ENCODE results near the gene MPND. TPM values are rescaled to one million over a fixed set of nuclear protein-coding genes. Genes with fewer than 3 reads are reported as not detected.

The MPND gene
- total RNA-seq, 1 experiment from 2014 or later: 22.6 TPM

DNA sequence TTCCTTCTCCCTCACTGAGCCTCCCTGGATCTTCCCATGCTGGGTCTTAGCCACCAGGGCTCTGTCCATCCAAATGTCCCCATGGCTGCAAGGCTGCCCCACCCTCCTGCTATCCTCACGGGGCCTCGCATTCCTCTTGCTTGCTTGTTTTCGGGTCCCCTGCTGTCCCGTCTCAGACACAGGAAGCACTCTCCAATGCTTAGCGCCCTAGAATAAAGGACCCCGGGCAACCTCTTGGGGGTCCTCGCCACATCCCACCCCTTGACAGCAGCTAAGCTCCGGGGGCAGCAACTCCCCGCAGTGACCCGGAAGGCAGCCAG, 33.3 kb downstream of the MPND start:
- Histone ChIP-seq H3K27me3 (replicated peaks; ENCODE audit: insufficient read depth, low read depth, low read length, poor library complexity) (no peaks in the 10 kb centered on the region), H3K4me3 (ENCODE audit: low read depth, low read length, poor library complexity, severe bottlenecking) (no peak overlapping the region), H3K36me3 (ENCODE audit: insufficient read depth, low read length, poor library complexity, severe bottlenecking) (no peaks in the 10 kb centered on the region), H3K9me3 (ENCODE audit: low read depth, low read length, poor library complexity, severe bottlenecking) (no peaks in the 10 kb centered on the region), H3K27ac (ENCODE audit: low read depth, low read length, poor library complexity, severe bottlenecking) (peak overlapping the region; percentile 82), H3K4me1 (ENCODE audit: insufficient read depth, low read length, poor library complexity, severe bottlenecking) (peaks cover 52% of the 10 kb centered on the region)
- ChIA-PET POLR2A (ENCODE audit: low non-redundant PET) (no interaction called here), CTCF (interaction anchor here (0.6 to 2.5 kb wide), 4 partner anchors 24 to 110 kb away, joined by 3 to 12 read pairs (median 8); partner anchors contain the start of gene SH3GL1)
- DNase-seq (ENCODE audit: low spot score): no peak
- no TSS peak for BruUV-seq (replicated peaks)
- TF ChIP-seq, protein P1, sequence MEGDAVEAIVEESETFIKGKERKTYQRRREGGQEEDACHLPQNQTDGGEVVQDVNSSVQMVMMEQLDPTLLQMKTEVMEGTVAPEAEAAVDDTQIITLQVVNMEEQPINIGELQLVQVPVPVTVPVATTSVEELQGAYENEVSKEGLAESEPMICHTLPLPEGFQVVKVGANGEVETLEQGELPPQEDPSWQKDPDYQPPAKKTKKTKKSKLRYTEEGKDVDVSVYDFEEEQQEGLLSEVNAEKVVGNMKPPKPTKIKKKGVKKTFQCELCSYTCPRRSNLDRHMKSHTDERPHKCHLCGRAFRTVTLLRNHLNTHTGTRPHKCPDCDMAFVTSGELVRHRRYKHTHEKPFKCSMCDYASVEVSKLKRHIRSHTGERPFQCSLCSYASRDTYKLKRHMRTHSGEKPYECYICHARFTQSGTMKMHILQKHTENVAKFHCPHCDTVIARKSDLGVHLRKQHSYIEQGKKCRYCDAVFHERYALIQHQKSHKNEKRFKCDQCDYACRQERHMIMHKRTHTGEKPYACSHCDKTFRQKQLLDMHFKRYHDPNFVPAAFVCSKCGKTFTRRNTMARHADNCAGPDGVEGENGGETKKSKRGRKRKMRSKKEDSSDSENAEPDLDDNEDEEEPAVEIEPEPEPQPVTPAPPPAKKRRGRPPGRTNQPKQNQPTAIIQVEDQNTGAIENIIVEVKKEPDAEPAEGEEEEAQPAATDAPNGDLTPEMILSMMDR (conservative IDR thresholded peaks at IDR 0.05; ENCODE audit: low read depth, low read length): no peak
- no peak for TF ChIP-seq EZH2 (IDR thresholded peaks at IDR 0.05; ENCODE audit: borderline replicate concordance, low read depth, low read length, poor library complexity, severe bottlenecking)
- intact Hi-C loops (cut with micrococcal nuclease; ENCODE audit: unreplicated experiment): no loop called here

DNA sequence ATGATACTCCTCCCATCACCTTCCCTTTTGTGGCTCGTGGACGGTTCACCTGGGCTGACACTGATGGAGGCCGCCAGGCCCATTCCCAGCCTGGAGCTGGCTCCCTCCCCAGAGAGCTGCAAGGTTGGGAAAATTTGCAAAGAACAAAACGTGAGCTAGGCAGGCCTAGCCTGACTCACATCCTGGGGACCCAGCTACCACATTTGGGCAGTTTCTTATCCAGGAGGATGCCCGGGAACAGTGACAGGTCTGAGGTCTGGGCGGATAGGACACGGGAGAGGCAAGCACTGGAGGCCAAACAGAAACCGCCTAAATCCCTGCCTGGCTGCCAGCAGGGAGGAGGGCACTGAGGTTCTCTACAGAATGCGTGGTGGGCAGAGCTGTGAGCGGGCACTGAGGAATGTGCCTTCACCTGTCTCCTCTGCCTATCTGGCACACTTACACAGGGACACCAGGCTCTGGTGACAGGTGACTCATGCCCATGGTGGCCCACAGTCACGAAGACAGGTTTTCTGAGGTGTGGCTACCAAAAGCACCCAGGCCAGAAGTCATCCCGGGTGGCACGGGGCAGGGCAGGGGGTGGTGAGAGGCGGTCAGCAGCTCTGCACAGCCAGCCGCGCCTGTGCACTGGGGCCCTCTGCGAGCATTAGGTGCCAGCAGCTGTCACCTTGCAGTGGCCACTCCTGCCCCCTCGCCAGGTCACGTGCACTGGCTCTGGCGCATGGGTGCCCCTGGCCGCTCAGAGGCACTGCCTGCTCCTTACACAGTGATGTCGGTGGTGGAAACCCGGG, 33.8 kb downstream of the MPND start:
- DNase-seq (ENCODE audit: low spot score): no peak
- no TSS peak for BruUV-seq (replicated peaks)
- CTCF ChIA-PET: interaction anchor here (0.6 kb wide), 1 partner anchor 24 kb away, joined by 3 read pairs; no protein-coding TSS in a partner anchor
- Histone ChIP-seq H3K27me3 (replicated peaks; ENCODE audit: insufficient read depth, low read depth, low read length, poor library complexity) (no peaks in the 10 kb centered on the region), H3K9me3 (ENCODE audit: low read depth, low read length, poor library complexity, severe bottlenecking) (no peaks in the 10 kb centered on the region), H3K4me3 (ENCODE audit: low read depth, low read length, poor library complexity, severe bottlenecking) (no peak overlapping the region), H3K36me3 (ENCODE audit: insufficient read depth, low read length, poor library complexity, severe bottlenecking) (no peaks in the 10 kb centered on the region), H3K27ac (ENCODE audit: low read depth, low read length, poor library complexity, severe bottlenecking) (peak overlapping the region; percentile 82), H3K4me1 (ENCODE audit: insufficient read depth, low read length, poor library complexity, severe bottlenecking) (peaks cover 52% of the 10 kb centered on the region)
- POLR2A ChIA-PET (ENCODE audit: low non-redundant PET): no interaction called here
- intact Hi-C loops (cut with micrococcal nuclease; ENCODE audit: unreplicated experiment): no loop called here
- TF ChIP-seq EZH2 (IDR thresholded peaks at IDR 0.05; ENCODE audit: borderline replicate concordance, low read depth, low read length, poor library complexity, severe bottlenecking): no peak
- TF ChIP-seq, protein P1 (conservative IDR thresholded peaks at IDR 0.05; ENCODE audit: low read depth, low read length): no peak

DNA sequence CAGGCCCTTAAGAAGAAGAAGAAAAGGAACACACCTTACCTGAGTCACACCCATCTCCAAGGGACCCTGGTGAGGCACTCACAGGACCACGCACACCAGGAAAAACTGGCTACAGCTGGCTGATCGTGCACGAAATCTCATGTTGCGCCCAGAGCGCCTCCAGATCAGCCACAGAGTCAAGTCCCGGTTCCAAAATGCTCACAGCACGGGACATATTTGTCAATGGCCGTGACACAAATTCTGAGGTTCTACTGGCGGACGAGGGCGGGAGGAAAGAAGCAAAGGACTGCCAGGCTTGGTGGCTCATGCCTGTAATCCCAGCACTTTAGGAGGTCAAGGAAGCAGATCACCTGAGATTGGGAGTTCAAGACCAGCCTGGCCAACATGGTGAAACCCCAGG, 35.5 kb downstream of the MPND start:
- BruUV-seq (replicated peaks): no TSS peak
- Histone ChIP-seq H3K36me3 (ENCODE audit: insufficient read depth, low read length, poor library complexity, severe bottlenecking) (no peaks in the 10 kb centered on the region), H3K27me3 (replicated peaks; ENCODE audit: insufficient read depth, low read depth, low read length, poor library complexity) (no peaks in the 10 kb centered on the region), H3K4me1 (ENCODE audit: insufficient read depth, low read length, poor library complexity, severe bottlenecking) (peaks cover 49% of the 10 kb centered on the region), H3K9me3 (ENCODE audit: low read depth, low read length, poor library complexity, severe bottlenecking) (no peaks in the 10 kb centered on the region), H3K4me3 (ENCODE audit: low read depth, low read length, poor library complexity, severe bottlenecking) (no peak overlapping the region), H3K27ac (ENCODE audit: low read depth, low read length, poor library complexity, severe bottlenecking) (no peak overlapping the region)
- TF ChIP-seq, protein P1 (conservative IDR thresholded peaks at IDR 0.05; ENCODE audit: low read depth, low read length): no peak
- no peak for TF ChIP-seq EZH2 (IDR thresholded peaks at IDR 0.05; ENCODE audit: borderline replicate concordance, low read depth, low read length, poor library complexity, severe bottlenecking)
- DNase-seq (ENCODE audit: low spot score): no peak
- CTCF ChIA-PET: no interaction called here
- intact Hi-C loops (cut with micrococcal nuclease; ENCODE audit: unreplicated experiment): no loop called here
- POLR2A ChIA-PET (ENCODE audit: low non-redundant PET): no interaction called here

Data from A673 (cell line).